Measurements from ENCODE around the gene TRIM31.

Gene TRIM31

DNA sequence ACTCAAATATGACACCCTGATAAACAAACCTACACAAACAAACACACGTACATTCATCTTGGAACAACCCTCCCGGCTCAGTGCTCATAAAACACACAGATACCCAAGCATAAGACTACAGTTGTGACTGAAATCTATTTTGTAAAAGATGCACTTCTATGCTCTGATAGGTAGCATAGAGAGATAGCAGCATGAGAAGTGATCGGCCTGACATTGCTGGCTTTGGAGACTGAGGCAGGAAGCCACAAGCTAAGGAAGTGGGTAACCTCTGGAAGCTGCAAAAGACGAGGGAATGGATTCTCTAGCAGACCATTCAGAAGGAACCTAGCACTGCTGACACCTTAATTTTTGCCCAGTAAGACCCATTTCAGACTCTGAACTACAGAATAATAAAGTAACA lies 35.7 kb downstream of the TRIM31 start:
- no peak for DNase-seq (ENCODE audit: low read depth in 4 of 4, low spot score in 1 of 4)

DNA sequence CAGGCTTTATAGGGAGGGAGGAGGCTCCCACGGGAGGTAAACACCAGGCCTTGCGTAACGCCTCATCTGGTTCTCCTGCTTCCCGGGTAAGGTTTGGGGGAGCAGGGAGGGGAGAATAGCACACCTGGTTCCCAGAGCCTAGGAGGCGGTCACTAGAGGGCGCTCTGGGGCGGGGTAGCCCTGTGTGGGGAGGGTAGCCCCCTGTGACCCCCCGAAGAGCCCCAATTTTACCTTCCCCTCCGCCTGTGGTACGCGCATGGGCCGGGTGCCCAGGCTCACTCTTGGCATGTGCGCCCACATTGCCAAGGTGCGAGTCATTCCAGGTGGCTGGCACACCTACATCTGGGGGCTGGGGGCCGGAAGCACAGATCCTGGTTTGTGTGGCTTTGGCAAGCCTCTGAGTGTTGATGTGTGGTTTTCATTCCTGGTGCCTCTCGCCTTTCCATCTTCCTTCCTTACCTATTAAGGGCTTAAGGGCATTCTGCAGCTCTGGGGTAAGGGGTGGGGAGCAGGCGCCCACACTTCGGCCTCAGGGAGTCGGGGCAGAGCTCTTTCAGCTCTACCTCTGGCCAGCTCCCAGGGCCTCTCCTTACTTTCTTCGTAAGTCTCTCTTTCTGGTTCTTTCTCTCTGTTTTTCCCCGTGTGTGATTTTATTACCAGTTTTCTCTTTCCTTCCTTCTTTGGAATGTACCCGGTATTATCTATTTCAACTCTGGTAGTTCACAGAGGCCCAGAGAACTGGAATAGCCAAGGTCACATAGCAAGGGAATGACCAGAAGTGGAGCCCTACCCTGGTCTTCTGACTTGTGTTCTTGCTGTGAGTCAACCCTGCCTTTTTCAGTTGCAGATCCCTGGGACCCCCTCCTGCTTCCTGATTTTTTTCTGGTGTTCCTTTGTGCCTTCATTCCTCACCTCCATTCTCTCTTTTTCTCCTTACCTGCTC lies 36.8 kb downstream of the TRIM31 start:
- DNase-seq (ENCODE audit: low read depth in 4 of 4, low spot score in 1 of 4), result no peak

DNA sequence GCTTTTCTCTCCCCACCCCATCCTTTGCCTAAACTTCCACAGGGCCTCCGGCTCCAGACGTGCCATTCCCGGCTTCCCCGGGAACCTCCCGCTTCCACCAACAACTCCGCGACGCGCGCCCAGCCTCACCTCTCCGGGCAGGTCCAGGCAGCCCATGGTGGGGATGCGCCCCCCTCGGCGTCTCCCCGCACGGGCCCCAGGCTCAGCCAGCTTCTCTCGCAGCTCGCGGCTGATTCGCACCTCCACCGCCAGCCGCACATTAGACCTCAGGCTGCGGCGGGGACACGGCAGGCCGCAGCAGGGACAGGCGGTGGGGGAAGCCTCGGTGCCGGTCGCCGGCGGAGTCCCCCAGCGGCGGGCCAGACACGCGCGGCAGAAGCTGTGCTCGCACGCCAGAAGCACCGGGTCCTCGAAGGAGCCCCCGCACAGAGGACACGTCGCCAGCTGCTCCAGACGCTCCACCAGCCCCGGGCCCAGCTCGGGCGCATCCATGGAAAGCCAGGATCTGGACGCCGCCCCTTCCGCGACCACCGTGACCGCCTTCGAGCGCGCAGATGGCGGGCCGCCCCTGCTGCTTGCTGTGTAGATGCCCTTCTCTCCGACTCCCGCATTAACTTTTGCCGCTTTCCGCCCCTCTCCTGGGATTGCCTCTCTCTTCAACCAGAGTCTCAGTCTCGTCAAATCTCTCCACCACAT lies 37.6 kb downstream of the TRIM31 start, which contains the start of gene RNF39:
Gene RNF39 (minus strand): TSS at position 676 of the 696 bp plus-strand sequence. CDS start 184 bp downstream, at position 492.
- DNase-seq (ENCODE audit: low read depth in 4 of 4, low spot score in 1 of 4), result no peak

DNA sequence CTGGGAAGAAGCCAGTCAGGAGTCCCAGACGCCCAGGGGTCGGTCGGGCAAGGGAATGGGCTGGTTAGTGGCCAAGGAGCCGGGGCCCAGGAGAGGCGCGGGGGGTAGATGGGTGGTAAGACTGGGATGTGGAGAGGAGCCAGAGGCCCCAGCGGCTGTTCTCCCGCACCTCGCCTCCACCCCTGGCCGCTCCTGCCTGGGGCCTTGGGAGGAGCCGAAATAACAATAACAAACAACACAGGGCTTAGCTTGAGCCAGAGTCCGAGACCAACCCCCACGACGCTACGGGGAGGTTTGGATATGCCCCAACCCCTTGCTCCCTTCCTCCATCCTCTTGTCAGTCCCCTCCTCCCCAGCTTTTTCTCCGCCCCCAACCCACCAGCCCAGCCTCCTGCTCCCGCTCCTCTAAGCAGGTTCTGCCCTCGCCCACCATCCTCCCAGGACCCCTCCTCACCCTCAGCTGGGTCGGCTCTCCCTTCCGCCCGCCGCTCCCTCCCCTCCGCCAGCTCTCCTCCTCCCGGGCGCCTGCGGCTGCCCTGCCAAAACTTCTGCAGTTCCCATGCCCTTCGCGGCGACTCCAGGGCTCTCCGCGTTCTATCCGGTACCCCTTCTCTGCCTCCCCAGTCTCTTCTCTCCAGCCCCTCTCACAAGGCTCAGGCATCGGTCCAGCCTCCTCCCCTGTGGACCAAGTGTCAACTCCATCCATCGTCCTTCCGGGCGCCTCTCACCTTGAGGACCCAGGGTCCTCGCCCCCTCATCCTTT lies 38.4 kb downstream of the TRIM31 start:
- DNase-seq (ENCODE audit: low read depth in 4 of 4, low spot score in 1 of 4), result no peak

DNA sequence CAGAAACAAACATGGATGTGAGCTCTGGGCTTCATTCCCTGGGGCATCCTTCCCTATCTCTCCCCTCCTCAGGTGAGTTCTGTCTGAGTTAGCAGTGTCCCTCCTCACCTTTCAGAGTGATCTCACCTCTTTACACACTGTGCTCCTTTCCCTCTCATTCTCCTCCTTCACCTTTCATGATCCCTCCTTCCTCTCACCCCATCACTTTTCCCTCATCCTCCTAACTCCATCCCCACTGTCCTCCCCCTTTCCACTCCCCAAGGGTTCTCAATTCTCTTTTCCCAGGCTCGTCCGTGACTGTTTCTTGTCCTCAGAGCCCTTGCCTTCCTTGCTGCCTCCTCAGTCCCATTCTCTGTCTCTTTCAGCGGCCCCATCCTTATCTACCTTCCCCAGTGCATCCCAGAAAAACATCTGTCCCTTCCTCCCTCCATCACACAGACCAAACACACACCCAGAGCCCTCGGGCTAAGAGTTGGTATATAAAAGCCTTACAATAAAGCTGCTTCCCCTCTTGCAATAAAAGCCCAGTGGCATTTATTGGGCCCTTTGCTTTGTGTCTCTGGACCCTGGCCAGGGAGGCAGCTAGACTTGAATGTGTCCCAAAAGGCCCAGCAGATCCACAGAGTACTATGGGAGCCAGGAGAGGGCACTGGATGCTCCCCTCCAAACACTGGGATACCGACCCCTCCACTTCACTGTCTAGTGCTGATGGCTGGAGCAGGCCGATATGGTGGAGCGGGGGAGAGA lies 39.2 kb downstream of the TRIM31 start:
- DNase-seq (ENCODE audit: low read depth in 4 of 4, low spot score in 1 of 4), result no peak

DNA sequence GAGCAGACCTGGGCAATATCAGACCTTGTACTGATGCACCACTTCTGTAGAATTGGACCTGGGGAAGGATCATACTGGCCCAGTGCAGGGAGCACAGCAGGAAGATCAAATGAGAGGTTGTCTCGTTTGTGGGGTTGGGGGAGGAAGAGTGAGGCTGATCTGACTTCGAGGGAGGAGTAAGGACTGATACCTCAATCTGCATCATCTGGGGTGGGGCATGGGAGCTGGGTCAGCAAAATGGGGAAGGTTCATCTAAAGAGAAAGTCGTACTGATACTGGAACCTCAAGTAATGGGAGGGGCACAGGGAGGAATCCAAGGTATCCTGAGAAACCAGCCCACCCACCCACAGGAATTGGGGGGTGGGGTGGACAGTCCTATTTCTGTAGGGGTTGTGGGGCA lies 41.0 kb downstream of the TRIM31 start:
- DNase-seq (ENCODE audit: low read depth in 4 of 4, low spot score in 1 of 4), result no peak

DNA sequence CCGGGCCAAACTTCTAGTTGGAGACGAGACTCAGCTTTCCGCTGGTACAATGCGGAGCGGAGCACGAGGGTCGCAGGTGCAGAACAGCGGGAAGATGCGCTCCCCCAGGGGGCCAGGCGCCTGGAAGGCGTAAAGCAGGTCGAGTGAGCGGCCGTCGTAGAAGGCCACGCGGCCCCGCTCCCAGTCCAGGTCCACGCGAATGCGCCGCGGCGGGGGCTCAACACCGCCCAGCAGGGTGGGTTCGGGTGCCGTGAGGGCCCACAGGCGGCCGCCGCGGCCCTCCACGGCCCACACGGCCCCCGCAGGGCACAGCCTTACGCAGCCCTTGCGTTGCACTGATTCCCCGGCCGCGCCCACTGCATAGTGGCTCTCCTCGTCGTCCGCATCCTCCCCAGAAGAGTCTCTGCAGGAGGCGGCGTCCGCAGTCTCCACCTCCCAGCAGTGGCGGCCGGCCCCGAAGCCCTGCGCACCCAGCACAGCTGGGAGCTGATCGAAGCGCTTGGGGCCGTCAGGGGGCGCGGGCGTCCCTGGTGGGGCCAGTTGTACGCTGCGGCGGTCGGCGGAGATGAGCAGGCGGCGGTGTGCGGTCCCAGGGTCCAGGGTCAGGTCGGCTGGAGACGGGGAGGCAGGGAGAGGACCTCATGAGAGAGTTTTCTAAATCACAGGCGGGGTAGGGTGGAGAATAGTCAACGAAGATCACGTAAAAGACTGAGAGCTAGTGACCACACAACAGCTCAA lies 41.6 kb downstream of the TRIM31 start:
- DNase-seq (ENCODE audit: low read depth in 4 of 4, low spot score in 1 of 4), result no peak

DNA sequence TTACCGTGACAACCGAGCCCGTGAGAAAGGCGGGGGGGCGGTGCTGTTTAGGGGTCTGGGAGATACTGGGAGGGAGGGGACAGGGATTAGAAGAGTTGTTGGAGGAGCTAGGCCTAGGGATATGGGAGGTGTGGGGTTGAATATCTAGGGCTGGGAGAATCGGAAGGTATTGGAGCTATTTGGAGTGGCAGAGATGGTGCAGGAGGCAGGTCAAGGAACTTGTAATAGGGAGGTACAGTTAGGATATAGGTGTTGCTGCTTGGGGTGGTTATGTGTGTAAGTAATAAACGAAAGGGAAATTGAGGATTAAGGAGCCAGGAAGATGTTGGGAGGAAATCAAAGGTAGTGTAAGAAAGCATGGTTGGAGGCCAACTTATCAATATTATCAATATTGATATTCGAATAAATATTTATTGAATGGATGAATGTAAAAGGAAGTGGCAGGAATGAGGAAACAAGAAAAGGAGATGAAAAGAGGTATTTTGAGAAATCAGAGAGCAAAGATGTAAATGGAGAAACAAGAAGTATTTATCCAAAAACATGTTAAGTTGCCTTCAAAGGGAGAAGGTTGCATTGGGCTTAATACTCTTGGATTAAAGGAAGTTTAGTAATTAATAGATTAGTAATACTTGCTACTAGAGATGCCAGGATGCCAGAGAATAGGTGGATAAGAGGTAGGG lies 45.3 kb downstream of the TRIM31 start:
- no peak for DNase-seq (ENCODE audit: low read depth in 4 of 4, low spot score in 1 of 4)

DNA sequence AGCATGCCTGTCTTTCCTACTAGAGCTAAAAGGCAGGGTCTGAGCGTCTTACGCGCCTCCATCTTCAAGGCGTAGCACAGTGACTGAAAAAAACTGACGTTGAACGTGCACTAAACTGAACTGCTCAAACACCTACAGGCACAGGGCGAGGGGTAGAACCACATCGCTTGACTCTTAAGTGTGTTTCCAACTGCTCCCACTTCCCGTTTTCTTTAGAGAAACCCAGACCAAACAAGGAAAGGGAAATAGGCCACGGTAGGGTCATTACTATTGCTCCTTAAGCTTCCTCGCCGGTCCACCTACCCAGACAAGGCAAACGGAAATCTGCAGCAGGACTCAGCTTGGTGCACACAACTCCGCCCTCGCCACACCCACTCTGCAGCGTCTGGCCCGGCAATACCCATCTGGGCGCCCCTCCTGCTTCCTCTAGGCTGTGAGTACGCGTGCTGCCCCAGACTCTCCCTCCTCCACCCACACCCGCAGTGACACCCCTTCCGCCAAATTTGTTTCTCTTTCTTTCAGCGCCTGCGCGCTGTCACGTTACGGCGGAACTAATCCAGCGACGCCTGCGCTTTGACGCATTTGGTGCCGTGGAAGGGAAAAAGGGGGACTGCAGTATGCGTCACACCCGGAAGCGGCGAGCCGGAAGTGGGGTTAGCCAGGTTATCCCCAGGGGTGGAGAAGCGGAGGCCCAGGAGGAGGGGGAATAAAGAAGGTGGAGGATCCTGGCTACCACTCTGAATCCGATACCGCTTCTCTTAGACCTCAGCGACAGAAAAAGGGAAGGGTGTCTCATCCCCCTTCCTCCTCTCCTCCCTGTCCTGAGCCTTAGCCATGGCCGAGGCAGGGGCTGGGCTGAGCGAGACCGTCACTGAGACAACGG lies 46.1 kb downstream of the TRIM31 start, which contains the start of gene PPP1R11:
Gene PPP1R11 (plus strand): TSS at position 622 of the 883 bp plus-strand sequence. CDS start 213 bp downstream, at position 835.
- DNase-seq (ENCODE audit: low read depth in 4 of 4, low spot score in 1 of 4), result peak; percentile 94 to 98 (median 96)

DNA sequence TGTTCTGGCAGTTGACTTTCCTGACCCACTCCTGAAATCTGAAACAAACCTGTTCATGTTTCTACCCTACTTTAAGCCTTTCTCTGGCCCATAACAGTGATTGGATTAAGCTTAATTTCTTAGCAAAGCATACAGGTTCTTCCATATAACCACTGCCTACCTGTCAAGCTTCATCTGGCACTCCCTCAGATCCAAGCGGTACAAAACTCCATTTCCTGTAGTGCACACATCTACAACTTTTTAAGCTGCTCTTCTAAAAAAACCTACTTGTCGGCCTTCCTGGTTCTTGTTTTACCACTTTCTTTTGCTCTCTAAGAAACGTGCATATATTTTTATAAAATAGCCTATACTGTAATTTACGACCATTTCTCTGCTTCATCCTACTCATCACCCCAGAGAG lies 46.8 kb downstream of the TRIM31 start:
- no peak for DNase-seq (ENCODE audit: low read depth in 4 of 4, low spot score in 1 of 4)

DNA sequence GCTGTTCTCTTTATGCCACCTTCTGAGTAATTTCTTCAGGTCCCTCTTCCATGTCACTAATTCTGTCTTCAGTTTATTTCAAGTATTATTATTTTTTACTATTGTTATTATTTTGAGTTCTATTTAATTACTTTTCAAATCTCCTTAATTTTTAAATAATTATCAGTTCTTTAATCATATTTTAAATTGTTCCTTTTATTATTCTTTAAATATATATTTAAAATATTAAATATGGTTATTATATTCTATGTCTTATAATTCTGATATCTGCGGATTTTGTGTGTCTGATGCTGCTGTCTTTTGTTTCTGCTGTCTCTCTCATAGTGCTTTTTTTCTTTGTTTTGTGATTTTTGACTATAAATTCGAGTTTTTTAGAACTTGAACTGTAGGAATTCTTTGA lies 49.6 kb downstream of the TRIM31 start:
- no peak for DNase-seq (ENCODE audit: low read depth in 4 of 4, low spot score in 1 of 4)

DNA sequence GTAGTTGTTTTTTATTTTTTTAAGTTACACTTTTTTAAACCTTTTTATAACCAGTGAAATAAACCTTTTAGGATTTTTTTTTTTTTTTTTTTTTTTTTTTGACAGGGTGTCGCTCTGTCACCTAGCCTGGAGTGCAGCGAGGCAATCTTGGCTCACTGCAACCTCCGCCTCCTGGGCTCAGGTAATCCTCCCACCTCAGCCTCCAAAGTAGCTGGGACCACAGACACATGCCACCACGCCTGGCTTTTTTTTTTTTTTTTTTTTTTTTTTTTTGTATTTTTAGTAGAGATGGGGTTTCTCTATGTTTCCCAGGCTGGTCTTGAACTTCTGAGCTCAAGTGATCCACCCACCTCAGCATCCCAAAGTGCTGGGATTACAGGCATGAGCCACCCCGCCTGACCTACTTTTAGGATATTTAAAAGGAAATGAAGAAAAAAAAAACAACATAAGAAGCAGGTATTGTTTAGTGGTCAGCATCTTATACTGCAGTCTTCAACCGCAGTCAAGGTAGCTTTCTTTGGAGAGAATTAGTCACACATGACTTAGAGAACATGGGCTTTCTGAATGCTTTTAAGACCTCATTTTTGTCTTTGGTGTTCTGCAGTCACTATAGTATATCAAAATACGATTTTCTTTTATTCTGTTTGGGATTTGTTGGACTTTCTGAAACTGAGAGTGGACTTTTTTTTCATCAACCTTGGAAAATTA lies 50.3 kb downstream of the TRIM31 start:
- DNase-seq (ENCODE audit: low read depth in 4 of 4, low spot score in 1 of 4), result no peak

DNA sequence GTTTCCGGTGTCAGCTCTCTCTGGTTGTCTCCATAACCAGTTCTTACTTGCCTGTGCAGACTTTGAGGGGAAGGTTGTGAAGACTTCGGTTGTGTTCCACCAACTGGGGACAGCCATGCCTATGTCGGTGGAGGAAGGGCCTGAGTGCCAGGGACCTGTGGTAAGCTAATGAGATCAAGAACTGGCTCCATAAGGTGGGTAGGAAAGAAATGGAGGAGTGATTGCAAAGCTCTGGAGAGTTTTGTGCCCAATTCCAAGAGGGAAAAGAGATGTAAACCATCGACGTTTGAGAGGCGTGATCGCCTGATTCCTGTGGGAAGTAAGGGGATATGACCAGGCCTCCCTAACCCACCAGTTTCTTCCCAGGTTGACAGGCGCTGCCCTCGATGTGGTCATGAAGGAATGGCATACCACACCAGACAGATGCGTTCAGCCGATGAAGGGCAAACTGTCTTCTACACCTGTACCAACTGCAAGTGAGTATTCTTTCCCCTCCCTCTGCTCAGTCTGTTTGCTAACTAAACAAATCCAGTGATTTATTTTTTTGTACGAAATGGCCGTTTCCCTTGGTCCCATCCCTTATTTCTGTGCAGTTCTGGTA lies 50.9 kb downstream of the TRIM31 start:
- DNase-seq (ENCODE audit: low read depth in 4 of 4, low spot score in 1 of 4), result no peak

DNA sequence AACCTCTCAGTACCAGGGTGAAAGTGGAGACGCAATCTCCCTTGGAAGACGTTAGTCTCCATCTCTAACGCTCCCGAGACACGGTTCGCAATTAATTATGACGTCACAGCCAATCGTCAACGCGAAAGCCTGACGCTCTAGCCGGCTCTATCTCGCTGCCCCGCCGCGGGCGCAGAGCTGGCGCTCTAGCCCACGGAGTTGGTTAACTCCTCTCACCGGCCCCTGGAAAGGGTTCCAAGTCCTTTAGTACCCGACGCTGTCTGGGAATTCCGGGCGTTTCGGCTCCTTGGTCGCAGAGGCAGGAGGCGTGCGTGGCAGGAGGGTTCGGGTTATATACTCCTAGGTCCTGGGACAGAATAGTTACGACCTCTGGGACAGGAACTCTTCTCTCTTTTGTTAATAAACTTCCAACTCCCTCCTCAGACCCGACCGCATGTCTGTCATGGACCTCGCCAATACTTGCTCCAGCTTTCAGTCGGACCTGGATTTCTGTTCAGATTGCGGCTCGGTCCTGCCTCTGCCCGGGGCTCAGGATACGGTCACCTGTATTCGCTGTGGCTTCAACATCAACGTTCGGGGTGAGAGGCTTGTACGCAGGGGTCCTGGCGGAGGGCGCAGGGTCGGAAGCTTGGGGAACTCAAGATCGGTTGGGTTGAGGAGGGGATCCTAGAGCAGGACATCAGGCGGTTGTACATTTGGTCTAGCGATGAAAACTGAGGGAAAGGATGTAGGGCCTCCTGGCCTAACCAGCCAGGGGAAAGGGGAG lies 51.6 kb downstream of the TRIM31 start, which contains the start of gene POLR1H:
Gene POLR1H (plus strand): TSS at position 174 of the 766 bp plus-strand sequence. CDS start 260 bp downstream, at position 434.
- peak; percentile 68 to 76 (median 72) for DNase-seq (ENCODE audit: low read depth in 4 of 4, low spot score in 1 of 4)

DNA sequence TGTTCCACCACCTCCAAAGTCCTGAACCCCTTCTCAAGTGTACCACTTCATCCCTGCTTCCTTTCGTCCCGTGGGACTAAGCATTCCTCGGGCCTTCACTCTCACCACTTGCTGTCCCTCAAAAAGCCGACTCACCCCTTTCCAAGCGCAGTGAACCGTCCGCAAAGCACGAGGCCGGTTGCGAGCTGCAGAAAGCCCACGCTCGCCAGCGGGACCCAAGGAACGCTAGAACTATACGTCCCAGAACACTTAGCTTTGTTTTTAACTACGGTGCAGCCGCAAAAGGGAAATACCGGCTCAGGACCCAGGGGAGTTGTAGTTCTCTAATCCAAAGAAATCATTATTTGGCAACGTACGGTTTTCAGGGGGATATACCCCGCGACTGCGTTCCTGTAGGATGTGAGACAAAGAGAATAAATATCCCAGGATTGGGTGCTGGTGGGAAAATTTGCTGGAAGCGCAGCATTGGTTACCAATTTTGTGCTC lies 52.2 kb downstream of the TRIM31 start:
- no peak for DNase-seq (ENCODE audit: low read depth in 4 of 4, low spot score in 1 of 4)

DNA sequence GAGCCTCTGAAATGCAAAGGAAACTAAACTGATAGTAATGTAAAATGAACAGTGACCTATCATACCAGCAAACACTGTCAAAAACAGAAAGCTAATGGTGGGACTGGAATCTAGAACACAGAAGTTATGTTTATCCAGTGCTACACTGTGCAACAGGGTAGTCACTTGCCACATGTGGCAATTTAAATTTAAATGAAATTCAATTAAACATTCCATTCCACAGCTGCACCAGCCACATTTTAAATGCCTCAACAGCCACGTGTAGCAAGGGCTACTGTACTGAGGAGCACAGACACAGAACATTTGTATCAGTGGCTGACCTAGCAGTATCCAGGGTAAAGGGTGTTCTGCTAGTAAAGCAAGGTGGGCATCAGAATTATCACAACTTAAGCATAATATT lies 57.4 kb downstream of the TRIM31 start:
- no peak for DNase-seq (ENCODE audit: low read depth in 4 of 4, low spot score in 1 of 4)

All from stimulated activated CD4-positive, alpha-beta T cell treated with anti-CD3 and anti-CD28 coated beads, Interleukin-1b, Interleukin-23, amount 100 ng/mL, for 24 hours (primary cell).